Smooth muscle cell (in vitro differentiated cells): ENCODE measurements around the gene KCNG2. TPM values are rescaled to one million over a fixed set of nuclear protein-coding genes. Genes with fewer than 3 reads are reported as not detected.

Experiments used
- DNase-seq: peaks from one replicate; lab custom pipeline; 2025; ENCODE audit not compliant: unreplicated experiment; lab: John Stamatoyannopoulos, UW
- H2AFZ ChIP-seq: fragments of 200-600 bp; sonication (generic); 2 replicates; pipeline ENCODE4 v1.6.0; 2016; ENCODE audit warnings: antibody characterized with exemption, low read depth, mild to moderate bottlenecking
- H3F3A ChIP-seq: fragments of 200-600 bp; sonication (generic); 2 replicates; pipeline ENCODE4 v1.6.0; 2017; ENCODE audit warnings: antibody characterized with exemption, low read depth
- H3K27ac ChIP-seq: fragments of 200-600 bp; sonication (generic); 2 replicates; pipeline ENCODE4 v1.5.1; 2016; ENCODE audit warnings: low read depth, mild to moderate bottlenecking
- H3K27me3 ChIP-seq: fragments of 200-600 bp; sonication (generic); 2 replicates; pipeline ENCODE4 v1.6.1; 2016; ENCODE audit warnings: low read depth, mild to moderate bottlenecking
- H3K36me3 ChIP-seq: fragments of 200-600 bp; sonication (generic); 2 replicates; pipeline ENCODE4 v1.5.1; 2016; ENCODE audit warnings: low read depth
- H3K4me1 ChIP-seq: fragments of 200-600 bp; sonication (generic); 2 replicates; pipeline ENCODE4 v1.5.1; 2016; ENCODE audit warnings: low read depth
- H3K4me2 ChIP-seq: fragments of 200-600 bp; sonication (generic); 2 replicates; pipeline ENCODE4 v1.6.0; 2016; ENCODE audit warnings: mild to moderate bottlenecking
- H3K4me3 ChIP-seq: fragments of 200-600 bp; sonication (generic); 2 replicates; pipeline ENCODE4 v1.5.1; 2016; ENCODE audit warnings: mild to moderate bottlenecking
- H3K79me2 ChIP-seq: fragments of 200-600 bp; sonication (generic); 2 replicates; pipeline ENCODE4 v1.6.0; 2016; ENCODE audit warnings: low read depth, mild to moderate bottlenecking
- H3K9ac ChIP-seq: fragments of 200-600 bp; sonication (generic); 2 replicates; pipeline ENCODE4 v1.6.0; 2016; ENCODE audit warnings: low read depth
- H3K9me3 ChIP-seq: fragments of 200-600 bp; sonication (generic); replicated peaks from 2 replicates; pipeline ENCODE4 v1.5.1; 2016; ENCODE audit warnings: low read depth
- H4K20me1 ChIP-seq: fragments of 200-600 bp; sonication (generic); 2 replicates; pipeline ENCODE4 v1.6.0; 2016; ENCODE audit warnings: low read depth
- CTCF ChIP-seq: fragments of 200-600 bp; sonication (generic); IDR thresholded peaks from 2 replicates; pipeline ENCODE4 v1.5.1; 2017; ENCODE audit warnings: borderline replicate concordance, mild to moderate bottlenecking, antibody characterized with exemption; ENCODE audit not compliant: insufficient read depth, poor library complexity, severe bottlenecking
- WGBS: methylation state at CpG from one replicate; pipeline ENCODE4 v1.1.7; 2016; ENCODE audit warnings: low lambda C conversion rate; 5-methylcytosine and 5-hydroxymethylcytosine counted together
- polyA plus RNA-seq: library from polyadenylated mRNA; unstranded; fragments of >200 nt; fragmentation: Nextera tagmentation; extraction: Ambion mirVana; gene quantifications from 2 replicates; pipeline ENCODE4 v1.2.1, GENCODE V29; 2016
- total RNA-seq: library from RNA; depleted of rRNA; stranded (reverse); fragments of >200 nt; gene quantifications from 2 replicates; pipeline ENCODE4 v1.2.3, GENCODE V29; 2014

KCNG2 gene
- total and polyA plus RNA-seq, 2 experiments from 2014 or later, result 0.17 TPM; not detected in 1

GRCh38 chr18:79853303-79853992 is 55.7 kb downstream of the KCNG2 start:
- no peak overlapping the region for H3K27ac ChIP-seq
- H3K79me2 ChIP-seq, result no peaks in the 10 kb centered on the region
- no peaks in the 10 kb centered on the region for H4K20me1 ChIP-seq
- no peaks in the 10 kb centered on the region for H3F3A ChIP-seq
- no peak overlapping the region for H3K4me2 ChIP-seq
- no peak overlapping the region for H3K9ac ChIP-seq
- no peak for DNase-seq
- H3K36me3 ChIP-seq, result no peaks in the 10 kb centered on the region
- TF ChIP-seq CTCF, result no peak
- no peaks in the 10 kb centered on the region for H3K27me3 ChIP-seq
- H3K9me3 ChIP-seq, result no peaks in the 10 kb centered on the region
- H2AFZ ChIP-seq, result no peak overlapping the region
- H3K4me3 ChIP-seq, result no peak overlapping the region
- H3K4me1 ChIP-seq, result no peaks in the 10 kb centered on the region
- WGBS, result 81% methylated on average over 26 of the region's 26 CpGs

GRCh38 chr18:79853993-79854364 is 56.2 kb downstream of the KCNG2 start:
- H4K20me1 ChIP-seq, result no peaks in the 10 kb centered on the region
- H3K27ac ChIP-seq, result no peak overlapping the region
- DNase-seq, result no peak
- no peaks in the 10 kb centered on the region for H3K79me2 ChIP-seq
- H3K9ac ChIP-seq, result no peak overlapping the region
- no peak overlapping the region for H2AFZ ChIP-seq
- H3K4me1 ChIP-seq, result no peaks in the 10 kb centered on the region
- no peak overlapping the region for H3K4me3 ChIP-seq
- no peak for TF ChIP-seq CTCF
- 92% methylated on average over 15 of the region's 15 CpGs for WGBS
- H3K9me3 ChIP-seq, result no peaks in the 10 kb centered on the region
- H3K4me2 ChIP-seq, result no peak overlapping the region
- no peaks in the 10 kb centered on the region for H3F3A ChIP-seq
- H3K27me3 ChIP-seq, result no peaks in the 10 kb centered on the region
- no peaks in the 10 kb centered on the region for H3K36me3 ChIP-seq

DNA sequence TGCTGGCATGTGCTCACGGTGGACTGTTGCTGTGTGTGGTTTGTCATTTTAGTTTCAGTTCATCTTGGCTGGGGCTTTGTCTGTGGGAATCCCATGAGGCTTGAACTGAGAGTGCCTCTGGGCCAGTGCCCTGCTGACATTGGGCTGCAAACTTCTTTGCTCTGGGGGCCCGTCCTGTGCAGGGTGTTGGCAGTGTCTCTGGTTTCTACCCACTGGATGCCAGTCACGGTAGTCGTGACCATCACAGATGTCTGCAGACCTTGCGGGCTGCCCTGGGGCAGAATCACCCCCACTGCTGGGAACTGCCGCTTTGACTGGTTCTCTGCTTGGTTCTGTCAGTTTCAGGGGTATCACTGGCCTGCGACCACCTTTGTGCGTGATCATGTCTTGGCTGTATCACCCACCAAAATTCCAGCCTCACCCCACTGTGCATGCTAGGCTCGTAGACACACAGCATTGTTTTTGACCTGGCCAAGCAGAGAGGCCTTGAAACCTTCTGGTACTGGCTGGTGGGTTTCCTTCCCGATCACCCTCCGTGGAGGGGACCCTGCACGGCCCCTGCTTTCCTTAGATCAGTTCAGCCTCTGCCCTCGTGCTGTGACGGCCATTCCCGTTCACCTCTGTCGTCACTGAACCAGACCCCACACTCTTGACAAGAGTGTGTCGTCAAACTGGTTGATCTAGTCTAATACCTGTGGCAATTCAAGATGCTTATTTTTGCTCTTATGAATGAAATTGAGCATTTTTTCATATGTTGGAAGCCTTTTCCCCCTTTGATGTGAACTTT is 57.6 kb downstream of the KCNG2 start:
- no peaks in the 10 kb centered on the region for H3K9me3 ChIP-seq
- no peak overlapping the region for H3K9ac ChIP-seq
- H3K27ac ChIP-seq, result no peak overlapping the region
- WGBS, result 84% methylated on average over 17 of the region's 17 CpGs
- no peaks in the 10 kb centered on the region for H3K4me1 ChIP-seq
- no peaks in the 10 kb centered on the region for H3F3A ChIP-seq
- no peaks in the 10 kb centered on the region for H3K79me2 ChIP-seq
- H2AFZ ChIP-seq, result no peak overlapping the region
- H3K36me3 ChIP-seq, result no peaks in the 10 kb centered on the region
- no peak for TF ChIP-seq CTCF
- H4K20me1 ChIP-seq, result no peaks in the 10 kb centered on the region
- H3K4me2 ChIP-seq, result no peak overlapping the region
- H3K4me3 ChIP-seq, result no peak overlapping the region
- H3K27me3 ChIP-seq, result no peaks in the 10 kb centered on the region
- DNase-seq, result no peak
